GM18526 (cell line): Measurements from ENCODE around the gene ZNF883.

ENCODE experiments used
- POLR2A ChIP-seq: IDR thresholded peaks from 3 replicates; pipeline ENCODE4 v1.6.1; 2011; ENCODE audit not compliant: insufficient read length; ENCODE audit errors: extremely low read depth

ZNF883 gene

DNA sequence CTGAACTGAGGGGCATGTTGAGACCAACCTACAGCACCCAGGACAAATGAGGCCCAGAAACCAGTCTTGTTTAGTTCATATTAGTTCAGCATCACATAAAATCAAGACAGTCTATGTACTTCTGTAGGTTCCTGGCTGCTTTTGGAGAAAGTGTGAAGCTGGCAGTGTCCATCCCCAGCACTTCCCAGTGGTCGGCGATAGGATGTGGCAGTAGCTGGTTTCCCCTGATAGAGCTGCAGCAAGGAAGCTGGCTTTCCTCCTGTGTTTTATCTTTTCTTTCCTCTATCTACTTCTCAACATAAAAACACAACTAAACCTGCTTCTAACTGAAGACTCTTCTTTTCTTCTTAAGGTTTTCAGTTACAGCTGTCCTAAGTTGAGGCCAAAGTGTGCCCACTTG lies 78.3 kb downstream of the ZNF883 start:
- no peak for TF ChIP-seq POLR2A

DNA sequence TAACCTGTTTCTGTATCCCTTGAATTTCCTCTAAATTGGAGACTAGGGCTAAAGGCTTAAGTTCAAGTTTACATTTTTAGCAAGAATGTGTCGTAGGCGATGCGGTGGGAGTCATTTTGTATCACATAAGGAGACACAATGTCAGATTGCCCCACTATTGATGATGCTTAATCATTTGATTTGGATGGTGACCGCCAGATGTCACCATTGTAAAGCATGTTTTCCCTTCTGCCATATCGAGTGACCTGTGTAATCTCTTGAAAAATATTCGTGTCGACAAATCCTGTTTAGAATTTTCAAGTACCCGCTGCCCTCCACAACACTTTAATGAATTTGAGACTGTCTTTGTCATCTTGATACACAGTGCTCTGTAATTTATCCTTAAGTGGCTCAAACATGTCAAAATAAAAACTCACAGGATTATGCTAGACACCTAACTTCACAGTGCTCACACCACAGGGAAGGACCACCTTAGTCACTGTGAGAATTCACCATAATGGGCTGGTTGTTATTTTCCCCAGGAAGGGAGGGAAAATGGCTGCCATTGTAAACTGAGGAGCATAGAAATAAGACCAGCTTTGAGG lies 86.8 kb downstream of the ZNF883 start:
- TF ChIP-seq POLR2A, result no peak

DNA sequence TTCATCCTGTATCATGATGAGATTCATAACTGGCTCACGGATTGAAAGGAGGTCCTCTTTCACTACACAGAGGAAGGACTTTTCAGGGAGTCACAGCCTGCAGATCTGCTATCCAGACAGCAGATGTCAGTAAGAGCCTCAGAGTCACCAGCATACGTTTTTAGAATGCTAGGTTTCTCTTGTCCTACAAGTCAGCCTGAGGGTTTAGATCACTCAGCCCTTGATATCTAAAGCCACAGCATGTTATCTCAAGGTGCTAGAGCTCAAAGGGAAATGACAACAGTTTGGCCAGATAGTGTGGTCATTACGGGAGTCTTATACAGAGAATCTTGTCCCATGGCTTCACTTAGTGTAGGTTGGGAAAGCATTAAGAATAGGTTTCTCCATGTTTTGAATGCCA lies 90.4 kb downstream of the ZNF883 start:
- no peak for TF ChIP-seq POLR2A

GRCh38 chr9:112917987-112918362 lies 94.0 kb downstream of the ZNF883 start:
- no peak for TF ChIP-seq POLR2A

- TF ChIP-seq POLR2A, result no peak
Measured at GRCh38 chr9:112917047-112917986, 94.7 kb downstream of the ZNF883 start.

DNA sequence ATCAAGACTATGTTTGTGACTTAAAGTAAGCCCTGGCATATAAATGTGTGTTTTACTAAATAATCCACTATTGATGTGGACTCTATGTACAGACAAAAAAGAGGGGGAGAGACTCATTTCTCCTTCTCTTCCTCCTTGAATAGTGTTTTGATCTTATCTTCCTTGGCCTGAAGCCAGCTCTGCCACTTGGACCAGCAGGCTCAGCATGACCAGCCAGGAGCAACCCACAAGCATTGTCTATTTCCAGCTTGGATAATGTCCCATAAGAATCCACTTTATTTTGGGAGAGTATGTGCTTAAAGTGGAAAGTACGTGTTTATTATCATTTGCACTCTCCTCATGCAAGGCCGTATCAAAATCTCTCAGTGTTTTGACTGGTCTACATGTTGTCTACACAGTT lies 97.5 kb downstream of the ZNF883 start:
- TF ChIP-seq POLR2A, result no peak

DNA sequence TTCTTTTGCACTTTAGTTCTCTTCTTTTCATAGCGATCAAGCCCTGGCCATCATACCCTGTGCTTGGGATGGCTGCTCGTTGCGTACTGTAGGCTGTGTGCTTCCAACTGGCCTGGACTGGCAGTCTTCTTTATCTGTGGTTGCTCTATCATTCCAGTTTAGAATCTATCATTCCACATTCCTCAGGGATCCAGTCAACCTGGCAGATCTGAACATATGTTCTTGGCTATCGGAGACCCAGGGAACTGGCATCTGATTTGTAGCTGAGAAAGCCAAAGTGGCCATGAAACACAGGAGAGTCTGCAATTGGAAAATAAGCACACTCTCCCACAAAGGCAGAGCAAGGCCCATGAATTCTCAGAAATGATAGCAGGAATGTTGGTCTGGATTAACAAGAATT lies 98.7 kb downstream of the ZNF883 start:
- TF ChIP-seq POLR2A, result no peak

GRCh38 chr9:112912636-112913035 lies 99.4 kb downstream of the ZNF883 start:
- no peak for TF ChIP-seq POLR2A

GRCh38 chr9:112911736-112912135 lies 100.3 kb downstream of the ZNF883 start:
- no peak for TF ChIP-seq POLR2A
